DMS53 (cell line): Measurements from ENCODE around the gene HMG20B.
A peak's percentile ranks its signal among the peaks of the same experiment; 100 is the strongest.

Experiments used
- DNase-seq: peaks from one replicate; lab custom pipeline; 2025; lab: John Stamatoyannopoulos, UW

Gene HMG20B

GRCh38 chr19:3572855-3573161 lies at the start of gene HMG20B:
Gene HMG20B (plus strand): TSS chr19:3572944. CDS start chr19:3573310, 366 bp downstream.
- DNase-seq: no peak

GRCh38 chr19:3523361-3524077 lies 49.2 kb upstream of the HMG20B start:
- DNase-seq: no peak

- no peak for DNase-seq
Measured at GRCh38 chr19:3524078-3524842, 48.5 kb upstream of the HMG20B start.

DNA sequence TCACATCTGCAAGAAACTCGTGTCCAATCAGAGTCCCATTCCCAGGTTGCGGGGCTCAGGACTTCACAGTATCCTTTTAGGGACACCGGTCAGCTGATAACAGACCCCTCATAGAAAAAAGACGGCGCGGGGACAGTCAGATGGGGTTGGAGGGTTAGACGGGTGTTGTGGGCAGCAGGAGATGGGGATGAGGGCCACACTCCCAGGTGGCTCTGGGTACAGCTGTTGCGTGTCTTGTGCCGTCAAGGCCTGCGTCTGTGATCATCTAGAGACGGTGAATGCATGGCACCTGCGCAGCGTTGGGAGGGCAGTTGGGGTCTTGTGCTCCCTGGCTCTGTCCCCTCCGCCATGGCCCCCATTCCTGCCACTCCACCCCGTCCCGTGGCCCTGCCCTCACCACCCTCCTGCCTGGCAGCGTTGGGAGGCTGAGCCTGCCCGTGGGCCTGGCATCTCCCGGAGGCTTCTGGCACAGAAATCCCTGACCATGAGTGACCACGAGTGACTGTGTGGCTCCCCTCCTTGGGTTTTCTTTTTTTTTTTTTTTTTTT lies 47.8 kb upstream of the HMG20B start:
- DNase-seq: no peak

- no peak for DNase-seq
Measured at GRCh38 chr19:3526507-3527237, 46.1 kb upstream of the HMG20B start.

GRCh38 chr19:3527238-3527910 lies 45.4 kb upstream of the HMG20B start:
- no peak for DNase-seq

- no peak for DNase-seq
Measured at GRCh38 chr19:3528080-3528479, 44.7 kb upstream of the HMG20B start.

- no peak for DNase-seq
Measured at GRCh38 chr19:3528539-3529211, 44.1 kb upstream of the HMG20B start.

DNA sequence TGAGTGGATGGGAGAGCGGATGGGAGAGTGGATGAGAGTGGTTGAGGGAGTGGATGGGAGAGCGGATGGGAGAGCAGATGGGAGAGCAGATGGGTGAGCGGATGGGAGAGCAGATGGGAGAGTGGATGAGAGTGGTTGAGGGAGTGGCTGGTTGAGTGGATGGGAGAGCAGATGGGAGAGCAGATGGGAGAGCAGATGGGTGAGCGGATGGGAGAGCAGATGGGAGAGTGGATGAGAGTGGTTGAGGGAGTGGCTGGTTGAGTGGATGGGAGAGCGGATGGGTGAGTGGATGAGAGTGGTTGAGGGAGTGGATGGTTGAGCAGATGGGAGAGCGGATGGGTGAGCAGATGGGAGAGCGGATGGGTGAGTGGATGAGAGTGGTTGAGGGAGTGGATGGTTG lies 43.4 kb upstream of the HMG20B start:
- DNase-seq: peak; percentile 45

GRCh38 chr19:3530389-3530788 lies 42.4 kb upstream of the HMG20B start:
- no peak for DNase-seq

- DNase-seq: no peak
Measured at GRCh38 chr19:3531716-3532115, 41.0 kb upstream of the HMG20B start.

DNA sequence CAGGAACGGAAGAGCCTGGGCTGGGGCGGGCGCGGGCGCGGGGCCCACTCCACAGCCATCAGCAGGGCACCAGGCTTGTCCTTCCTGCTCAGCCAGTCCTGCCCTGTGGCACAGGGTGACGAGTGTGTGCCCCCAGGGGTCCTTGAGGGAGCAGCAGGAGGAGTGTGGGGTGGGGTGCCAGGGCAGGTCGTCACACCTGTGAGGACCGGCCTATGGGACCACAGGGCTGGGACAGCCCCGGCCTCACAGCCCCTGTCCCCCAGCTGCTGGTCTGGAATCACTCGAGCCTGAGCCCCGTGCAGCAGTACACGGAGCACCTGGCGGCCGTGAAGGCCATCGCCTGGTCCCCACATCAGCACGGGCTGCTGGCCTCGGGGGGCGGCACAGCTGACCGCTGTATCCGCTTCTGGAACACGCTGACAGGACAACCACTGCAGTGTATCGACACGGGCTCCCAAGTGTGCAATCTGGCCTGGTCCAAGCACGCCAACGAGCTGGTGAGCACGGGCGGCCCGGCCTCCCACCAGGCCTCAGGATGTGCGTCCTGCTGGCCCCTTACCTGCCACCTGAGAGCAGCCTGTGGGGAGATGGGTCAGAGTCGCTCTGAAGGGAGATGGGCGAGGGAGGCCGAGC lies 40.5 kb upstream of the HMG20B start:
- no peak for DNase-seq

- no peak for DNase-seq
Measured at GRCh38 chr19:3533033-3533432, 39.7 kb upstream of the HMG20B start.

- no peak for DNase-seq
Measured at GRCh38 chr19:3533563-3534216, 39.1 kb upstream of the HMG20B start.

GRCh38 chr19:3534375-3535234 lies 38.1 kb upstream of the HMG20B start:
- DNase-seq: no peak

GRCh38 chr19:3535235-3535535 lies 37.6 kb upstream of the HMG20B start:
- DNase-seq: no peak

- no peak for DNase-seq
Measured at GRCh38 chr19:3535563-3535965, 37.2 kb upstream of the HMG20B start.

DNA sequence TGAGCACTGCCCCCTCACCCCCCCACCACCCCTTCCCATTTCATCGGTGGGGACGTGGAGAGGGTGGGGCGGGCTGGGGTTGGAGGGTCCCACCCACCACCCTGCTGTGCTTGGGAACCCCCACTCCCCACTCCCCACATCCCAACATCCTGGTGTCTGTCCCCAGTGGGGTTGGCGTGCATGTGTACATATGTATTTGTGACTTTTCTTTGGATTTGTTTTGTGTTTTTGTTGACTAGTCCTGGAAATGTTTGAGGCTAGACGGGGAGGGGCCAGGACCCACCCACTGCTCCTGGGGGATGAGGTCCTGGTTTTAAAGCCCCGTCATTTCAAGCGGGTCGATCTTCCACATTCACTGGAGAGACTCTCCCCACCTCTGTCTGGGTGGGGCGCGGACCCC lies 36.8 kb upstream of the HMG20B start:
- DNase-seq: no peak

DNA sequence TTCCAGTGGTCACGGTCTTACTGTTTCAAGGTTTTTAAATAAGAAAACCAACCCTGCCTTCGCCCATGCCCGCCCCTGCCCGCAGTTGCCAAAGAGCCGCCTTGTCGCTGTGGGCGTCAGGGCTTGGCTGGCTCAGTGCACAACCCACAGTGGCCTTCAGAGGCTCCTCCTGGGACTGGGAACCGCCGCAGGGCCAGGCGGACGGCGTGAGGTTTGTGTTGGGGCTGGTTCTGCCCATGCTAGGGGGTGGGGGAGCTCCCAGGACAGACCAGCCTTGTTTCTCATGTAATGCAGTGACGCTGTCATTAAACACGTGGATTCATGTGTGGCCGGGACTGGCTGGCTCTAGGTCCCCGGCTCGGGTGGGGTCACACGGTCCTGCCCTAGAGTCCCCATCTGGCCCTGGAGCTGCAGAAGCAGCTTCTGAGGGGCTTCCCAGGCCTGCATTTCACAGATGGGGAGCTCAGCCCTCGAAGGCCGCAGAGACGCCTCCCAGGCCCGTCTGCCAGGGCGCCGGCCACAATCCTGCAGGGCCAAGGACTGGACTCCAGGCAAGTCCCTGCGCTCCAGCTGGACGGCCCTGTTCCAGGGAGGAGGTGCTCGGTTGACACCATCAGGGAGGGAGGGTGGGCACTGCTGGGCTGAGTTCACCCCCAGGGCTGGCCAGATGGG lies 36.2 kb upstream of the HMG20B start:
- DNase-seq: no peak
